Kidney epithelial cell (primary cell): ENCODE data around the gene MAPKAPK3. TPM values are rescaled to one million over a fixed set of nuclear protein-coding genes. Genes with fewer than 3 reads are reported as not detected.

Source experiments
- DNase-seq: peaks from one replicate; pipeline ENCODE4 v3.0.0-alpha.2; 2010; ENCODE audit warnings: low read depth
- H3K27me3 ChIP-seq: 2 replicates; pipeline ENCODE4 v1.6.0; 2011; ENCODE audit warnings: low read length; ENCODE audit not compliant: control insufficient read depth, insufficient read depth
- H3K36me3 ChIP-seq: 2 replicates; pipeline ENCODE4 v1.5.1; 2011; ENCODE audit warnings: low read length; ENCODE audit not compliant: control insufficient read depth, insufficient read depth
- H3K4me3 ChIP-seq: 2 replicates; pipeline ENCODE4 v1.5.1; 2011; ENCODE audit warnings: low read depth, mild to moderate bottlenecking, control low read depth, low read length
- CTCF ChIP-seq: IDR thresholded peaks from 2 replicates; pipeline ENCODE4 v1.5.1; 2011; ENCODE audit warnings: mild to moderate bottlenecking, moderate library complexity, low read length, control low read depth, inconsistent platforms; ENCODE audit not compliant: insufficient read depth, poor library complexity, severe bottlenecking
- total RNA-seq: library from RNA; depleted of rRNA; stranded (reverse); fragments of >200 nt; gene quantifications from 2 replicates; pipeline ENCODE4 v1.2.3, GENCODE V29; 2015

The MAPKAPK3 gene
- total RNA-seq, 1 donor from 2014 or later, result 61.1 TPM

GRCh38 chr3:50649451-50649931 is 32.5 kb downstream of the MAPKAPK3 start:
- no peaks in the 10 kb centered on the region for H3K36me3 ChIP-seq
- no peak for TF ChIP-seq CTCF
- no peak overlapping the region for H3K4me3 ChIP-seq
- no peak for DNase-seq
- no peaks in the 10 kb centered on the region for H3K27me3 ChIP-seq

GRCh38 chr3:50650018-50650417 is 33.1 kb downstream of the MAPKAPK3 start:
- Histone ChIP-seq H3K4me3 (no peak overlapping the region), H3K36me3 (no peaks in the 10 kb centered on the region), H3K27me3 (no peaks in the 10 kb centered on the region)
- no peak for TF ChIP-seq CTCF
- DNase-seq, result no peak

- H3K27me3 ChIP-seq, result no peaks in the 10 kb centered on the region
- no peak for TF ChIP-seq CTCF
- no peak for DNase-seq
- H3K36me3 ChIP-seq, result no peaks in the 10 kb centered on the region
- no peak overlapping the region for H3K4me3 ChIP-seq
These were observed 34.5 kb downstream of the MAPKAPK3 start for GRCh38 chr3:50651445-50651844.

GRCh38 chr3:50651920-50652529 is 35.1 kb downstream of the MAPKAPK3 start:
- no peak overlapping the region for H3K4me3 ChIP-seq
- no peaks in the 10 kb centered on the region for H3K27me3 ChIP-seq
- H3K36me3 ChIP-seq, result no peaks in the 10 kb centered on the region
- DNase-seq, result no peak
- TF ChIP-seq CTCF, result no peak

- H3K36me3 ChIP-seq, result no peaks in the 10 kb centered on the region
- no peak for DNase-seq
- no peaks in the 10 kb centered on the region for H3K27me3 ChIP-seq
- peak; percentile 57 for TF ChIP-seq CTCF
- no peak overlapping the region for H3K4me3 ChIP-seq
These were observed 35.8 kb downstream of the MAPKAPK3 start for GRCh38 chr3:50652709-50653108.
